Embryonic facial prominence (tissue), 1 donor: Measurements from ENCODE around the gene CH25H.

ENCODE experiments used
- DNase-seq: peaks from one replicate; pipeline ENCODE4 v3.0.0-alpha.2; 2016; ENCODE audit errors: extremely low spot score

Gene CH25H

DNA sequence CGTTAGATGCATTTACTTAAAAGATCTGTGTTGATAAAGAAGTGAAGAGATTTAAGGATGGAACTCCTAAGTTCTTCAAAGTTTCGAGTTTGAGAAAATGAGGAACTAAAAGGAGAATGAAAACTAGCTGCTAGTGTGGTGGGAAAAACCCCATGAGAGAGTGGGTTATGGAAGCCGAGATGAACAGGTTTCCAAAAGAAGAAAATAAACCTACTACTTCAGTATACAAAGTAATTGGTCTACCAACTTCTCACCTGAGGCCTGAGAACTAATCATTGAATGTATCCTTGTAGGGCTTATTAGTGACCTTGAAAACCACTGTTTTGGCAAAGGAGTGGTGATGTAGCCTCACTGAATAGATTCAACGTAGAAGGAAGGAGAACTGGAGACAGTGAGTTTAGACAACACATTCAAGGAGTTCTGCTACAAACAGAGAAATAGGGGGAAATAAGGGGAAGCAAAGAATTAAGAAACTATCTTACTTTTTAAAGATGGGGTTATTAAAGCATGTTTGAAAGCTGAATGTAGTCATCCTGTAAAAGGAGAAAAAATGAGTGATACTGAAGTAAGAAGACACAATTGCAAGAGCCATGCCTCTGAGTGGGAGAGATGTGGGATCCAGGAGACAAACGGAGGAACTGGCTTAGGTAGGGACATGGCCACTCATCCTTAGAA is 50.8 kb downstream of the CH25H start:
- no peak for DNase-seq
